K562 (cell line): Measurements from ENCODE around the gene CSF1R. TPM values are rescaled to one million over a fixed set of nuclear protein-coding genes. Genes with fewer than 3 reads are reported as not detected.

Experiments used
- ATAC-seq: fragments of 200-7000 bp; cut with Tn5 transposase; 3 replicates; pipeline ENCODE4 v1.9.1; 2020; ENCODE audit warnings: moderate library complexity
- BruUV-seq: library from RNA; stranded (reverse); fragments of 400-500 nt; replicated peaks from 2 replicates; lab custom pipeline; 2021; lab: Mats Ljungman, UMichigan
- CTCF ChIA-PET: fragments of 300-600 bp; formaldehyde crosslinking; extraction: SDS; loops from one replicate; lab custom pipeline; 2021; ENCODE audit warnings: low intra/inter-chr PET ratio; lab: Yijun Ruan, JAX
- POLR2A ChIA-PET: fragments of 300-600, 350-650 bp; sonication (Branson Sonifier 250); formaldehyde crosslinking; extraction: SDS; loops from one replicate; lab custom pipeline; 2021; ENCODE audit warnings: antibody characterized with exemption, inconsistent platforms; lab: Yijun Ruan, JAX
- DNase-seq, 4 experiments: peaks; one replicate each; pipeline versions ENCODE4 v3.0.0 to v3.0.0-alpha.2; 2011 to 2018; ENCODE audit warnings: low spot score in 3 of 4, mixed read lengths in 3 of 4; ENCODE audit errors: extremely low read depth in 1 of 4
- FAIRE-seq: peaks from 2 replicates; lab custom pipeline; 2011; peaks lifted over from hg19 to GRCh38; lab: Jason Lieb, UNC
- H2AFZ ChIP-seq: 2 replicates; pipeline ENCODE4 v1.6.0; 2011; ENCODE audit warnings: low read depth, low read length, control low read depth, inconsistent platforms
- H3K27ac ChIP-seq: fragments of 200-600 bp; 3 replicates; pipeline ENCODE4 v1.8.0; 2011; ENCODE audit warnings: low read depth, mild to moderate bottlenecking, control low read depth, inconsistent platforms, low read length, moderate library complexity, mixed read lengths; ENCODE audit errors: extremely low read depth
- H3K27me3 ChIP-seq, 2 experiments: fragments of 300-600 bp in 1 of 2; 2 replicates in 1 of 2; 3 replicates in 1 of 2; pipeline versions ENCODE4 v1.6.0 to v1.8.0; 2011; ENCODE audit warnings: inconsistent platforms in 2 of 2, low read length in 2 of 2, mild to moderate bottlenecking in 1 of 2, mixed read lengths in 1 of 2, moderate library complexity in 1 of 2; ENCODE audit not compliant: control insufficient read depth in 2 of 2, insufficient read depth in 2 of 2
- H3K36me3 ChIP-seq: fragments of 300-600 bp; 3 replicates; pipeline ENCODE4 v1.8.0; 2011; ENCODE audit warnings: mild to moderate bottlenecking, low read length, inconsistent platforms; ENCODE audit not compliant: control insufficient read depth, insufficient read depth
- H3K4me1 ChIP-seq, 2 experiments: fragments of 200-600 bp in 1 of 2; replicated peaks in 1 of 2; 2 replicates in 1 of 2; 3 replicates in 1 of 2; pipeline versions ENCODE4 v1.5.1 to v1.8.0; 2011; ENCODE audit warnings: inconsistent platforms in 2 of 2, low read length in 2 of 2, mild to moderate bottlenecking in 1 of 2, mixed read lengths in 1 of 2, moderate library complexity in 1 of 2; ENCODE audit not compliant: control insufficient read depth in 2 of 2, insufficient read depth in 2 of 2
- H3K4me2 ChIP-seq: 2 replicates; pipeline ENCODE4 v1.6.1; 2011; ENCODE audit warnings: low read length, control low read depth, inconsistent platforms, mixed read lengths; ENCODE audit not compliant: insufficient read depth
- H3K4me3 ChIP-seq: fragments of 200-600 bp; sonication (generic), shearing (Covaris generic); 2 replicates; pipeline ENCODE4 v1.5.1; 2016; ENCODE audit warnings: control low read depth, inconsistent platforms
- H3K79me2 ChIP-seq: fragments of 200-600 bp; 3 replicates; pipeline ENCODE4 v1.8.0; 2011; ENCODE audit warnings: low read length, inconsistent platforms; ENCODE audit not compliant: control insufficient read depth, insufficient read depth
- H3K9ac ChIP-seq, 2 experiments: 2 replicates each; pipeline versions ENCODE4 v1.6.0 to v1.6.1; 2011; ENCODE audit warnings: low read depth in 2 of 2, low read length in 2 of 2, control low read depth in 1 of 2, inconsistent platforms in 1 of 2, mild to moderate bottlenecking in 1 of 2, mixed read lengths in 1 of 2; ENCODE audit not compliant: insufficient read depth in 1 of 2
- H3K9me1 ChIP-seq: one replicate; pipeline ENCODE4 v1.6.0; 2011; ENCODE audit warnings: inconsistent platforms, mild to moderate bottlenecking, low read length, moderate library complexity; ENCODE audit not compliant: control insufficient read depth, insufficient read depth
- H3K9me3 ChIP-seq: replicated peaks from 2 replicates; pipeline ENCODE4 v1.5.1; 2011; ENCODE audit warnings: low read depth, low read length, inconsistent platforms; ENCODE audit not compliant: control insufficient read depth, insufficient read depth
- H4K20me1 ChIP-seq: replicated peaks from 2 replicates; pipeline ENCODE4 v1.6.1; 2011; ENCODE audit warnings: low read length, inconsistent platforms, mixed read lengths; ENCODE audit not compliant: control insufficient read depth, insufficient read depth
- ATF1 ChIP-seq, 2 experiments: fragments of 450-650 bp in 1 of 2; IDR thresholded peaks; 2 replicates each; pipeline ENCODE4 v1.6.1; 2016; ENCODE audit warnings: missing compliant biosample characterization in 1 of 2, missing genetic modification characterization in 1 of 2
- DMBX1 ChIP-seq: fragments of 250-450 bp; sonication (Bioruptor Pico); IDR thresholded peaks from 2 replicates; pipeline ENCODE4 v1.8.0; 2022; ENCODE audit warnings: inconsistent platforms, mild to moderate bottlenecking, moderate library complexity, borderline replicate concordance
- ELF1 ChIP-seq: fragments of 200-800 bp; sonication (Bioruptor generic); IDR thresholded peaks from 2 replicates; pipeline ENCODE4 v1.6.1; 2016; ENCODE audit warnings: missing genetic modification characterization, missing compliant biosample characterization
- HDAC2 ChIP-seq: fragments of 450-650 bp; IDR thresholded peaks from 2 replicates; pipeline ENCODE4 v1.6.1; 2016; ENCODE audit warnings: mild to moderate bottlenecking
- HEY1 ChIP-seq: fragments of 250-450 bp; sonication (Bioruptor Pico); IDR thresholded peaks from 2 replicates; pipeline ENCODE4 v1.5.0; 2020; ENCODE audit warnings: mild to moderate bottlenecking, moderate library complexity, borderline replicate concordance
- HNRNPK ChIP-seq: fragments of 200-400 bp; formaldehyde crosslinking; IDR thresholded peaks from one replicate; pipeline ENCODE4 v1.6.1; 2018; ENCODE audit warnings: mild to moderate bottlenecking, low read depth, low read length; ENCODE audit not compliant: poor library complexity, severe bottlenecking
- KDM4B ChIP-seq, 2 experiments: fragments of 450-650 bp in 1 of 2; sonication (generic) in 1 of 2; IDR thresholded peaks; 2 replicates each; pipeline ENCODE4 v1.6.1; 2016 to 2017; ENCODE audit warnings: borderline replicate concordance in 2 of 2, antibody characterized with exemption in 1 of 2, low read depth in 1 of 2, mild to moderate bottlenecking in 1 of 2
- MCM2 ChIP-seq: fragments of 450-650 bp; IDR thresholded peaks from 2 replicates; pipeline ENCODE4 v1.6.1; 2017; ENCODE audit warnings: low read depth, mild to moderate bottlenecking
- NCOA6 ChIP-seq: fragments of 450-650 bp; IDR thresholded peaks from 2 replicates; pipeline ENCODE4 v1.6.1; 2017; ENCODE audit warnings: mild to moderate bottlenecking
- NR4A1 ChIP-seq, 2 experiments: fragments of 250-450 bp in 1 of 2; fragments of 450-650 bp in 1 of 2; sonication (Bioruptor Pico) in 1 of 2; IDR thresholded peaks; 2 replicates each; pipeline versions ENCODE4 v1.4.0 to v1.6.1; 2016 to 2020; ENCODE audit warnings: mild to moderate bottlenecking in 2 of 2, missing compliant biosample characterization in 1 of 2, missing genetic modification characterization in 1 of 2, moderate library complexity in 1 of 2
- NRF1 ChIP-seq, 2 experiments: fragments of 450-650 bp; IDR thresholded peaks in 1 of 2; conservative IDR thresholded peaks in 1 of 2; 2 replicates each; pipeline ENCODE4 v1.6.1; 2014; ENCODE audit warnings: mild to moderate bottlenecking in 2 of 2
- PTRF ChIP-seq: fragments of 450-650 bp; IDR thresholded peaks from 2 replicates; pipeline ENCODE4 v1.6.1; 2016; ENCODE audit warnings: mild to moderate bottlenecking, missing genetic modification characterization, missing compliant biosample characterization
- RBFOX2 ChIP-seq: fragments of 200-400 bp; formaldehyde crosslinking; IDR thresholded peaks from 2 replicates; pipeline ENCODE4 v1.6.1; 2017; ENCODE audit warnings: low read depth, mild to moderate bottlenecking, low read length, moderate library complexity
- SMARCE1 ChIP-seq: fragments of 450-650 bp; IDR thresholded peaks from 2 replicates; pipeline ENCODE4 v1.7.1; 2016; ENCODE audit warnings: mild to moderate bottlenecking
- TARDBP ChIP-seq: fragments of 450-650 bp; IDR thresholded peaks from 2 replicates; pipeline ENCODE4 v1.6.1; 2016
- ZKSCAN3 ChIP-seq: fragments of 250-450 bp; sonication (Bioruptor Pico); IDR thresholded peaks from 2 replicates; pipeline ENCODE4 v1.4.0; 2020
- ZNF121 ChIP-seq: sonication (generic); formaldehyde crosslinking; conservative IDR thresholded peaks from 2 replicates; pipeline ENCODE4 v1.8.0; 2022; ENCODE audit warnings: missing genetic modification reagents
- ZNF212 ChIP-seq: fragments of 450-650 bp; formaldehyde crosslinking; IDR thresholded peaks from 2 replicates; pipeline ENCODE4 v1.4.0; 2020; ENCODE audit warnings: mild to moderate bottlenecking
- ZNF282 ChIP-seq: sonication (generic); formaldehyde crosslinking; IDR thresholded peaks from 2 replicates; pipeline ENCODE4 v1.8.1; 2023; ENCODE audit warnings: missing genetic modification reagents
- ZNF75A ChIP-seq: fragments of 450-650 bp; formaldehyde crosslinking; IDR thresholded peaks from 2 replicates; pipeline ENCODE4 v1.4.0; 2020; ENCODE audit warnings: mild to moderate bottlenecking
- WGBS: fragments of 100-300 bp; shearing (Covaris generic); methylation state at CpG from one replicate; pipeline ENCODE4 v1.1.6; 2016; ENCODE audit warnings: low coverage, mixed read lengths; ENCODE audit not compliant: insufficient coverage; ENCODE audit errors: missing lambda C conversion rate; 5-methylcytosine and 5-hydroxymethylcytosine counted together
- in situ Hi-C: fragments of 300-500 bp; cut with MboI; formaldehyde crosslinking; loops from 4 replicates; pipeline ENCODE4 v1.15.0; 2018; ENCODE audit warnings: inconsistent platforms, mixed read lengths
- intact Hi-C: fragments of 100-400 bp; cut with micrococcal nuclease; formaldehyde crosslinking; loops from 2 replicates; pipeline ENCODE4 v1.14.2; 2022
- polyA plus RNA-seq, 8 experiments: library from polyadenylated mRNA; depleted of rRNA in 4 of 8; stranded (reverse) in 5 of 8; unstranded in 3 of 8; fragments of >200 nt; fragmentation: Nextera tagmentation in 2 of 8; fragmentation: Illumina TruSeq in 1 of 8; extraction: Ambion mirVana in 2 of 8; extraction: Trizol in 1 of 8; gene quantifications; 2 replicates each; pipeline versions ENCODE4 v1.2.1 to v1.2.3, GENCODE V29; 2011 to 2014; ENCODE audit warnings: inconsistent platforms in 1 of 8, missing spikeins in 1 of 8
- total RNA-seq, 7 experiments: library from RNA; depleted of rRNA in 6 of 7; stranded (reverse); fragments of >200 nt in 6 of 7; fragmentation: Illumina TruSeq in 2 of 7; extraction: Trizol in 2 of 7; gene quantifications; 2 replicates each; pipeline versions ENCODE4 v1.2.1 to v1.2.3, GENCODE V29; 2011 to 2021; ENCODE audit warnings: low replicate concordance in 1 of 7

CSF1R gene
- total and polyA plus RNA-seq, 9 of the 15 experiments (the other 6 are each of a cell fraction or from before 2014, with no cell fraction given) = 0.03 to 0.64 (median 0.20) TPM; not detected in 6

GRCh38 chr5:150051657-150052195, 34.6 kb downstream of the CSF1R start:
- H3K4me1 ChIP-seq = peaks cover 22 to 34% of the 10 kb centered on the region in 2 experiments
- DNase-seq (no peak), FAIRE-seq (no peak), ATAC-seq (no peak)
- no peaks in the 10 kb centered on the region for H3K9me3 ChIP-seq
- TF ChIP-seq KDM4B (IDR thresholded peaks at IDR 0.05; ENCODE audit: borderline replicate concordance in 2 of 2, low read depth in 1 of 2) (no peak), NRF1 (conservative IDR thresholded peaks at IDR 0.05 in 1 of 2, IDR thresholded peaks at IDR 0.05 in 1 of 2) (no peak), ZKSCAN3 (no peak), ZNF212 (no peak), NR4A1 (CRISPR knock-in tag; IDR thresholded peaks at IDR 0.05) (no peak), NR4A1 (tag; IDR thresholded peaks at IDR 0.05) (no peak), MCM2 (no peak), ELF1 (tag) (no peak), HEY1 (CRISPR knock-in tag) (no peak), HNRNPK (no peak), NCOA6 (no peak), ZNF75A (no peak), DMBX1 (no peak), RBFOX2 (no peak), ATF1 (CRISPR knock-in tag; IDR thresholded peaks at IDR 0.05) (no peak), ATF1 (tag; IDR thresholded peaks at IDR 0.05) (no peak), PTRF (tag) (no peak), ZNF282 (CRISPR knock-in tag) (no peak), SMARCE1 (no peak), ZNF121 (no peak), HDAC2 (no peak), TARDBP (no peak)
- no peaks in the 10 kb centered on the region for H3K27me3 ChIP-seq
- no peak overlapping the region for H2AFZ ChIP-seq
- intact Hi-C loops = no loop called here
- no peaks in the 10 kb centered on the region; the same call in 1 of the 2 replicates for H4K20me1 ChIP-seq
- H3K79me2 ChIP-seq = no peaks in the 10 kb centered on the region
- WGBS = 85% methylated on average over 11 of the region's 18 CpGs
- BruUV-seq = no TSS peak
- ChIA-PET CTCF (no interaction called here), POLR2A (interaction anchor here (0.8 to 4.1 kb wide), 2 partner anchors 10 to 25 kb away, joined by 4 to 13 read pairs; no protein-coding TSS in a partner anchor)
- no peak overlapping the region for H3K4me3 ChIP-seq
- in situ Hi-C loops = no loop called here
- peaks cover 85% of the 10 kb centered on the region for H3K36me3 ChIP-seq
- no peak overlapping the region for H3K4me2 ChIP-seq
- H3K9me1 ChIP-seq = no peaks in the 10 kb centered on the region
- peak overlapping the region in 1 of 2 experiments; percentile 15; a peak in 1 of 4 replicates for H3K9ac ChIP-seq
- H3K27ac ChIP-seq = peak overlapping the region; percentile 59; the same call in 1 of the 3 replicates
